ENCODE data around the gene RGR.

Gene RGR

GRCh38 chr10:84298057-84298456 lies 53.2 kb downstream of the RGR start:
- DNase-seq (ENCODE audit: low read depth), result no peak
- H3K4me3 ChIP-seq (ENCODE audit: low read length), result no peak overlapping the region
- no peak for TF ChIP-seq CTCF (IDR thresholded peaks at IDR 0.05; ENCODE audit: insufficient read depth, low read depth, low read length, missing control alignments)

GRCh38 chr10:84302223-84302622 lies 57.4 kb downstream of the RGR start:
- DNase-seq (ENCODE audit: low read depth), result no peak
- H3K4me3 ChIP-seq (ENCODE audit: low read length), result no peak overlapping the region
- TF ChIP-seq CTCF (IDR thresholded peaks at IDR 0.05; ENCODE audit: insufficient read depth, low read depth, low read length, missing control alignments), result no peak

GRCh38 chr10:84306751-84307384 lies 62.0 kb downstream of the RGR start:
- no peak overlapping the region for H3K4me3 ChIP-seq (ENCODE audit: low read length)
- TF ChIP-seq CTCF (IDR thresholded peaks at IDR 0.05; ENCODE audit: insufficient read depth, low read depth, low read length, missing control alignments), result no peak
- DNase-seq (ENCODE audit: low read depth), result no peak

GRCh38 chr10:84308021-84308420 lies 63.2 kb downstream of the RGR start:
- no peak for DNase-seq (ENCODE audit: low read depth)
- no peak for TF ChIP-seq CTCF (IDR thresholded peaks at IDR 0.05; ENCODE audit: insufficient read depth, low read depth, low read length, missing control alignments)

GRCh38 chr10:84308481-84309304 lies 63.8 kb downstream of the RGR start:
- no peak for DNase-seq (ENCODE audit: low read depth)
- no peak overlapping the region for H3K4me3 ChIP-seq (ENCODE audit: low read length)
- TF ChIP-seq CTCF (IDR thresholded peaks at IDR 0.05; ENCODE audit: insufficient read depth, low read depth, low read length, missing control alignments), result no peak

More at GRCh38 chr10:84308021-84308420, 63.2 kb downstream of the RGR start:
- no peak overlapping the region for H3K4me3 ChIP-seq (ENCODE audit: low read length)

All from epithelial cell of esophagus (primary cell).